Ectodermal cell (in vitro differentiated cells): ENCODE data around the gene KCTD15.

Experiments used
- H3K27ac ChIP-seq: 2 replicates; pipeline ENCODE4 v1.7.0; 2013; ENCODE audit warnings: mild to moderate bottlenecking, low read depth, low read length; ENCODE audit not compliant: insufficient read depth, poor library complexity, severe bottlenecking
- H3K27me3 ChIP-seq: 2 replicates; pipeline ENCODE4 v1.7.0; 2013; ENCODE audit warnings: mild to moderate bottlenecking, low read length; ENCODE audit not compliant: insufficient read depth, control insufficient read depth, poor library complexity, severe bottlenecking
- H3K36me3 ChIP-seq: one replicate; pipeline ENCODE4 v1.7.0; 2013; ENCODE audit warnings: low read length; ENCODE audit not compliant: control insufficient read depth, insufficient read depth
- H3K4me1 ChIP-seq: one replicate; pipeline ENCODE4 v1.7.0; 2013; ENCODE audit warnings: low read length; ENCODE audit not compliant: control insufficient read depth, insufficient read depth
- H3K4me3 ChIP-seq: 2 replicates; pipeline ENCODE4 v1.7.0; 2013; ENCODE audit warnings: low read depth, low read length, control low read depth; ENCODE audit not compliant: insufficient read depth
- H3K9me3 ChIP-seq: 2 replicates; pipeline ENCODE4 v1.7.0; 2013; ENCODE audit warnings: mild to moderate bottlenecking, low read length, moderate library complexity; ENCODE audit not compliant: control insufficient read depth
- WGBS, 2 experiments: methylation state at CpG; one replicate each; pipeline ENCODE4 v1.1.7; 2013; ENCODE audit warnings: missing lambda C conversion rate in 2 of 2; 5-methylcytosine and 5-hydroxymethylcytosine counted together

Gene KCTD15

GRCh38 chr19:33804021-33804799, 7.5 kb downstream of the KCTD15 start:
- Histone ChIP-seq H3K9me3 (no peaks in the 10 kb centered on the region), H3K27me3 (no peaks in the 10 kb centered on the region), H3K4me1 (peaks cover 5% of the 10 kb centered on the region), H3K4me3 (no peak overlapping the region), H3K27ac (no peak overlapping the region), H3K36me3 (peaks cover 43% of the 10 kb centered on the region)
- 94 to 95% methylated on average over 10 of the region's 10 CpGs for WGBS, 2 experiments

- WGBS, 2 experiments: 91 to 93% methylated on average over 3 of the region's 3 CpGs
- no peaks in the 10 kb centered on the region for H3K27me3 ChIP-seq
- H3K9me3 ChIP-seq: no peaks in the 10 kb centered on the region
- H3K4me1 ChIP-seq: no peaks in the 10 kb centered on the region
- H3K36me3 ChIP-seq: peaks cover 48% of the 10 kb centered on the region
- H3K27ac ChIP-seq: no peak overlapping the region
- H3K4me3 ChIP-seq: no peak overlapping the region
These were observed 8.6 kb downstream of the KCTD15 start for GRCh38 chr19:33805313-33805712.

- no peak overlapping the region for H3K27ac ChIP-seq
- 93 to 94% methylated on average over 9 of the region's 9 CpGs for WGBS, 2 experiments
- no peaks in the 10 kb centered on the region for H3K4me1 ChIP-seq
- peaks cover 48% of the 10 kb centered on the region for H3K36me3 ChIP-seq
- no peaks in the 10 kb centered on the region for H3K9me3 ChIP-seq
- H3K27me3 ChIP-seq: no peaks in the 10 kb centered on the region
- no peak overlapping the region for H3K4me3 ChIP-seq
These were observed 9.3 kb downstream of the KCTD15 start for GRCh38 chr19:33805840-33806433.

GRCh38 chr19:33806434-33806881, 9.8 kb downstream of the KCTD15 start:
- H3K4me3 ChIP-seq: no peak overlapping the region
- H3K27me3 ChIP-seq: no peaks in the 10 kb centered on the region
- H3K4me1 ChIP-seq: no peaks in the 10 kb centered on the region
- no peak overlapping the region for H3K27ac ChIP-seq
- WGBS, 2 experiments: 94 to 96% methylated on average over 8 of the region's 8 CpGs
- no peaks in the 10 kb centered on the region for H3K9me3 ChIP-seq
- peaks cover 44% of the 10 kb centered on the region for H3K36me3 ChIP-seq

- no peaks in the 10 kb centered on the region for H3K27me3 ChIP-seq
- no peaks in the 10 kb centered on the region for H3K9me3 ChIP-seq
- no peak overlapping the region for H3K4me3 ChIP-seq
- H3K4me1 ChIP-seq: no peaks in the 10 kb centered on the region
- no peak overlapping the region for H3K27ac ChIP-seq
- peaks cover 41% of the 10 kb centered on the region for H3K36me3 ChIP-seq
- 93 to 96% methylated on average over 1 of the region's 1 CpG for WGBS, 2 experiments
These were observed 11.7 kb downstream of the KCTD15 start for GRCh38 chr19:33808399-33808798.

GRCh38 chr19:33809960-33810359, 13.3 kb downstream of the KCTD15 start:
- peaks cover 32% of the 10 kb centered on the region for H3K36me3 ChIP-seq
- no peak overlapping the region for H3K4me3 ChIP-seq
- 94 to 95% methylated on average over 6 of the region's 6 CpGs for WGBS, 2 experiments
- H3K27me3 ChIP-seq: no peaks in the 10 kb centered on the region
- H3K9me3 ChIP-seq: no peaks in the 10 kb centered on the region
- no peaks in the 10 kb centered on the region for H3K4me1 ChIP-seq
- no peak overlapping the region for H3K27ac ChIP-seq

- Histone ChIP-seq H3K36me3 (peaks cover 24% of the 10 kb centered on the region), H3K27ac (no peak overlapping the region), H3K4me3 (no peak overlapping the region), H3K4me1 (no peaks in the 10 kb centered on the region), H3K9me3 (no peaks in the 10 kb centered on the region), H3K27me3 (no peaks in the 10 kb centered on the region)
- 93 to 96% methylated on average over 11 of the region's 11 CpGs for WGBS, 2 experiments
These were observed 14.2 kb downstream of the KCTD15 start for GRCh38 chr19:33810821-33811220.

- H3K27me3 ChIP-seq: no peaks in the 10 kb centered on the region
- no peaks in the 10 kb centered on the region for H3K4me1 ChIP-seq
- H3K9me3 ChIP-seq: no peaks in the 10 kb centered on the region
- H3K27ac ChIP-seq: no peak overlapping the region
- 96 to 97% methylated on average over 41 of the region's 41 CpGs for WGBS, 2 experiments
- H3K4me3 ChIP-seq: no peak overlapping the region
- peaks cover 23% of the 10 kb centered on the region for H3K36me3 ChIP-seq
These were observed 14.6 kb downstream of the KCTD15 start for GRCh38 chr19:33811246-33811645.

- WGBS, 2 experiments: 95 to 96% methylated on average over 14 of the region's 14 CpGs
- Histone ChIP-seq H3K9me3 (no peaks in the 10 kb centered on the region), H3K4me1 (no peaks in the 10 kb centered on the region), H3K27ac (no peak overlapping the region), H3K27me3 (no peaks in the 10 kb centered on the region), H3K36me3 (peaks cover 23% of the 10 kb centered on the region), H3K4me3 (no peak overlapping the region)
These were observed 15.2 kb downstream of the KCTD15 start for GRCh38 chr19:33811736-33812387.
